HG03175 (cell line): Measurements from ENCODE around the gene NEURL4.
"Not testable (repeated sequence)": the region's sequence is repeated elsewhere in the genome, so short reads cannot be mapped to it uniquely, and the experiment has no call there.

ENCODE experiments used
- ATAC-seq: cut with Tn5 transposase; IDR thresholded peaks from one replicate; pipeline ENCODE4 v1.9.1; 2021; ENCODE audit warnings: mild to moderate bottlenecking, moderate library complexity; ENCODE audit not compliant: unreplicated experiment

NEURL4 gene

GRCh38 chr17:7347630-7348477 lies 18.7 kb upstream of the NEURL4 start:
- no peak for ATAC-seq

GRCh38 chr17:7346761-7347614 lies 17.9 kb upstream of the NEURL4 start:
- ATAC-seq: no peak

- ATAC-seq: no peak
These were observed 14.1 kb upstream of the NEURL4 start for GRCh38 chr17:7343250-7343649.

GRCh38 chr17:7341842-7342241 lies 12.7 kb upstream of the NEURL4 start:
- ATAC-seq: no peak

- no peak for ATAC-seq
These were observed 11.0 kb upstream of the NEURL4 start for GRCh38 chr17:7340179-7340578.

- not testable (repeated sequence) for ATAC-seq
These were observed 8.5 kb upstream of the NEURL4 start for GRCh38 chr17:7337600-7337999.

- peak; percentile 62 for ATAC-seq
These were observed 7.4 kb upstream of the NEURL4 start, which contains the start of gene ACAP1 for GRCh38 chr17:7336240-7337175. Gene ACAP1, plus strand, starts transcription at chr17:7336529. Its CDS starts 206 bp downstream, at chr17:7336735.

- not testable (repeated sequence) for ATAC-seq
These were observed 6.6 kb upstream of the NEURL4 start for GRCh38 chr17:7335765-7336164.

GRCh38 chr17:7334938-7335538 lies 5.9 kb upstream of the NEURL4 start:
- ATAC-seq: no peak

GRCh38 chr17:7332600-7333069 lies 3.5 kb upstream of the NEURL4 start:
- not testable (repeated sequence) for ATAC-seq

GRCh38 chr17:7332111-7332510 lies 3.0 kb upstream of the NEURL4 start:
- ATAC-seq: no peak

GRCh38 chr17:7330638-7331015 lies 1.5 kb upstream of the NEURL4 start:
- ATAC-seq: no peak

GRCh38 chr17:7329997-7330637 lies 982 bp upstream of the NEURL4 start:
- peak; percentile 40 for ATAC-seq

- peak; percentile 71 for ATAC-seq
These were observed 350 bp upstream of the NEURL4 start for GRCh38 chr17:7329374-7329996.

- no peak for ATAC-seq
These were observed 1.1 kb downstream of the NEURL4 start for GRCh38 chr17:7328009-7328408.

- ATAC-seq: no peak
These were observed 1.6 kb downstream of the NEURL4 start for GRCh38 chr17:7327501-7327900.

GRCh38 chr17:7327056-7327455 lies 2.1 kb downstream of the NEURL4 start:
- no peak for ATAC-seq

GRCh38 chr17:7326186-7326585 lies 2.9 kb downstream of the NEURL4 start:
- ATAC-seq: no peak

- no peak for ATAC-seq
These were observed 4.1 kb downstream of the NEURL4 start for GRCh38 chr17:7325031-7325528.
